SK-N-SH treated with all-trans-retinoic acid at 6 μM for 48 hours (cell line): ENCODE data around the gene LYPD4.

ENCODE experiments used
- ATAC-seq: fragments of 200-7000 bp; cut with Tn5 transposase; 3 replicates; pipeline ENCODE4 v1.9.1; 2020; ENCODE audit warnings: mild to moderate bottlenecking, moderate library complexity
- ARNTL ChIP-seq: fragments of 450-650 bp; formaldehyde crosslinking; IDR thresholded peaks from 2 replicates; pipeline ENCODE4 v1.5.0; 2020; ENCODE audit warnings: low read depth, mild to moderate bottlenecking, moderate library complexity, borderline replicate concordance
- BACH2 ChIP-seq: fragments of 250-450 bp; sonication (Bioruptor Pico); IDR thresholded peaks from 2 replicates; pipeline ENCODE4 v1.9.0; 2021; ENCODE audit warnings: mild to moderate bottlenecking, borderline replicate concordance
- CREB5 ChIP-seq: fragments of 250-450 bp; sonication (Bioruptor Pico); IDR thresholded peaks from 2 replicates; pipeline ENCODE4 v1.5.1; 2020; ENCODE audit warnings: low read depth, mild to moderate bottlenecking, moderate library complexity
- ESRRG ChIP-seq: fragments of 250-450 bp; sonication (Bioruptor Pico); IDR thresholded peaks from 2 replicates; pipeline ENCODE4 v1.6.1; 2021; ENCODE audit warnings: mild to moderate bottlenecking
- GLIS3 ChIP-seq: fragments of 250-450 bp; sonication (Bioruptor Pico); IDR thresholded peaks from 2 replicates; pipeline ENCODE4 v1.5.0; 2020; ENCODE audit warnings: mild to moderate bottlenecking, moderate library complexity
- ISL1 ChIP-seq: fragments of 250-450 bp; sonication (Bioruptor Pico); IDR thresholded peaks from 2 replicates; pipeline ENCODE4 v2.1.2; 2022; ENCODE audit warnings: mild to moderate bottlenecking, moderate library complexity
- OSR1 ChIP-seq: fragments of 250-450 bp; sonication (Bioruptor Pico); IDR thresholded peaks from 2 replicates; pipeline ENCODE4 v1.8.0; 2022; ENCODE audit warnings: moderate library complexity, mild to moderate bottlenecking, inconsistent platforms
- PPARA ChIP-seq: fragments of 250-450 bp; sonication (Bioruptor Pico); IDR thresholded peaks from 2 replicates; pipeline ENCODE4 v1.5.0; 2020; ENCODE audit warnings: mild to moderate bottlenecking, borderline replicate concordance
- RARB ChIP-seq: fragments of 250-450 bp; sonication (Bioruptor Pico); IDR thresholded peaks from 2 replicates; pipeline ENCODE4 v1.8.0; 2021; ENCODE audit warnings: mild to moderate bottlenecking, moderate library complexity
- SNAI2 ChIP-seq: fragments of 250-450 bp; sonication (Bioruptor Pico); IDR thresholded peaks from 2 replicates; pipeline ENCODE4 v1.5.0; 2020; ENCODE audit warnings: mild to moderate bottlenecking, moderate library complexity
- TCF4 ChIP-seq: fragments of 250-450 bp; sonication (Bioruptor Pico); IDR thresholded peaks from 2 replicates; pipeline ENCODE4 v1.8.0; 2021; ENCODE audit warnings: mild to moderate bottlenecking, moderate library complexity, borderline replicate concordance
- TOX ChIP-seq: fragments of 250-450 bp; sonication (Bioruptor Pico); IDR thresholded peaks from 2 replicates; pipeline ENCODE4 v1.8.0; 2021; ENCODE audit warnings: mild to moderate bottlenecking, moderate library complexity, borderline replicate concordance
- ZC3H10 ChIP-seq: fragments of 250-450 bp; sonication (Bioruptor Pico); IDR thresholded peaks from 2 replicates; pipeline ENCODE4 v1.5.1; 2021; ENCODE audit warnings: mild to moderate bottlenecking, moderate library complexity
- ZFP3 ChIP-seq: fragments of 250-450 bp; sonication (Bioruptor Pico); IDR thresholded peaks from 2 replicates; pipeline ENCODE4 v1.5.0; 2020; ENCODE audit warnings: mild to moderate bottlenecking, moderate library complexity
- ZFP30 ChIP-seq: fragments of 450-650 bp; formaldehyde crosslinking; IDR thresholded peaks from 2 replicates; pipeline ENCODE4 v1.5.0; 2022; ENCODE audit warnings: mild to moderate bottlenecking, moderate library complexity
- ZNF565 ChIP-seq: fragments of 450-650 bp; formaldehyde crosslinking; conservative IDR thresholded peaks from 2 replicates; pipeline ENCODE4 v1.5.0; 2020; ENCODE audit warnings: low read depth, mild to moderate bottlenecking, moderate library complexity
- ZNF70 ChIP-seq: fragments of 450-650 bp; formaldehyde crosslinking; IDR thresholded peaks from 2 replicates; pipeline ENCODE4 v1.5.0; 2020; ENCODE audit warnings: mild to moderate bottlenecking, moderate library complexity
- ZNF8 ChIP-seq: fragments of 450-650 bp; formaldehyde crosslinking; IDR thresholded peaks from 2 replicates; pipeline ENCODE4 v1.5.0; 2020; ENCODE audit warnings: mild to moderate bottlenecking, moderate library complexity
- TF ChIP-seq, protein P1 (sequence below): fragments of 250-450 bp; sonication (Bioruptor Pico); IDR thresholded peaks from 2 replicates; pipeline ENCODE4 v1.8.0; 2020; ENCODE audit warnings: mild to moderate bottlenecking, moderate library complexity, borderline replicate concordance
- TF ChIP-seq, protein P2 (sequence below): fragments of 250-450 bp; sonication (Bioruptor Pico); IDR thresholded peaks from 2 replicates; pipeline ENCODE4 v1.8.0; 2021; ENCODE audit warnings: low read depth, mild to moderate bottlenecking, moderate library complexity, borderline replicate concordance
- TF ChIP-seq, protein P3 (sequence below): fragments of 250-450 bp; sonication (Bioruptor Pico); IDR thresholded peaks from 2 replicates; pipeline ENCODE4 v1.5.0; 2020; ENCODE audit warnings: mild to moderate bottlenecking, moderate library complexity

Gene LYPD4

DNA sequence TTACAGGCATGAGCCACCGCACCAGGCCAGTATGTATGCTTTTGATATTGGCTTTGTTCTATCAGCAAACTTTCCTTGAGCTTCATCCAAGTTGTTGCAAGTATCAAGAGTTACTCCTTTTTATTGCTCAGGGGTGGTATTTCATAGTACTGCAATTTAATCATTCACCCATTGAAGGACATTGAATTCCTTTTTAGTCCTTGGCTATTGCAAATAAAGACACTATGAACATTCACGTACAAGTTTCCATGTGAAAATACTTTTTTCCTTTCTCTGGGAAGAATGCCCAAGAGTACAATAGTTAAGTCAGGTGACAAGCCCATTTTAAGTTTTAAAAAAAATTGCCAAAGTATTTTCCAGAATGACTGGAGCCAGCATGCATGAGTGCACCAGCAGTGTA, 27.7 kb downstream of the LYPD4 start:
- no peak for ATAC-seq
- TF ChIP-seq ISL1, result no peak
- TF ChIP-seq, protein P1, sequence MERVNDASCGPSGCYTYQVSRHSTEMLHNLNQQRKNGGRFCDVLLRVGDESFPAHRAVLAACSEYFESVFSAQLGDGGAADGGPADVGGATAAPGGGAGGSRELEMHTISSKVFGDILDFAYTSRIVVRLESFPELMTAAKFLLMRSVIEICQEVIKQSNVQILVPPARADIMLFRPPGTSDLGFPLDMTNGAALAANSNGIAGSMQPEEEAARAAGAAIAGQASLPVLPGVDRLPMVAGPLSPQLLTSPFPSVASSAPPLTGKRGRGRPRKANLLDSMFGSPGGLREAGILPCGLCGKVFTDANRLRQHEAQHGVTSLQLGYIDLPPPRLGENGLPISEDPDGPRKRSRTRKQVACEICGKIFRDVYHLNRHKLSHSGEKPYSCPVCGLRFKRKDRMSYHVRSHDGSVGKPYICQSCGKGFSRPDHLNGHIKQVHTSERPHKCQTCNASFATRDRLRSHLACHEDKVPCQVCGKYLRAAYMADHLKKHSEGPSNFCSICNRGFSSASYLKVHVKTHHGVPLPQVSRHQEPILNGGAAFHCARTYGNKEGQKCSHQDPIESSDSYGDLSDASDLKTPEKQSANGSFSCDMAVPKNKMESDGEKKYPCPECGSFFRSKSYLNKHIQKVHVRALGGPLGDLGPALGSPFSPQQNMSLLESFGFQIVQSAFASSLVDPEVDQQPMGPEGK (CRISPR knock-in tag), result no peak
- no peak for TF ChIP-seq SNAI2 (CRISPR knock-in tag)
- no peak for TF ChIP-seq ZFP3 (CRISPR knock-in tag)
- TF ChIP-seq ZNF70 (CRISPR knock-in tag), result no peak
- TF ChIP-seq, protein P2, sequence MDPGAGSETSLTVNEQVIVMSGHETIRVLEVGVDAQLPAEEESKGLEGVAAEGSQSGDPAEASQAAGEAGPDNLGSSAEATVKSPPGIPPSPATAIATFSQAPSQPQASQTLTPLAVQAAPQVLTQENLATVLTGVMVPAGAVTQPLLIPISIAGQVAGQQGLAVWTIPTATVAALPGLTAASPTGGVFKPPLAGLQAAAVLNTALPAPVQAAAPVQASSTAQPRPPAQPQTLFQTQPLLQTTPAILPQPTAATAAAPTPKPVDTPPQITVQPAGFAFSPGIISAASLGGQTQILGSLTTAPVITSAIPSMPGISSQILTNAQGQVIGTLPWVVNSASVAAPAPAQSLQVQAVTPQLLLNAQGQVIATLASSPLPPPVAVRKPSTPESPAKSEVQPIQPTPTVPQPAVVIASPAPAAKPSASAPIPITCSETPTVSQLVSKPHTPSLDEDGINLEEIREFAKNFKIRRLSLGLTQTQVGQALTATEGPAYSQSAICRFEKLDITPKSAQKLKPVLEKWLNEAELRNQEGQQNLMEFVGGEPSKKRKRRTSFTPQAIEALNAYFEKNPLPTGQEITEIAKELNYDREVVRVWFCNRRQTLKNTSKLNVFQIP (CRISPR knock-in tag), result no peak

DNA sequence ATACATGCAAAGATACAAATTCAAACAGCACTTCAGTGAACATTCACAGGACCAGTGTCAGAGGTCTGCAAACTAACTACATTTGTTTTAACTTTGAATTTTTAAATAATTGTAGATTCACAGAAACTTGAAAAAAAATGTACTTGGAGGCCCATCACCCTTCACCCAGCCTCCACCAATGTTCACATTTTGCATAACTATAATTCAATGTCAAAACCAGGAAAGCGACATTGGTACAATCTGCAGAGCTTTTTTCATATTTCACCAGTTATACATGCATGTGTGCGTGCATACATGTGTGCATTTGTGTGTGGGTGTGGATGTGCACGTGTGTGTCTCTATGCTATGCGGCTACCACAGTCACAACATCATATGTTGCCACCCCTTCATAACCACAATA, 29.2 kb downstream of the LYPD4 start:
- ATAC-seq, result no peak

DNA sequence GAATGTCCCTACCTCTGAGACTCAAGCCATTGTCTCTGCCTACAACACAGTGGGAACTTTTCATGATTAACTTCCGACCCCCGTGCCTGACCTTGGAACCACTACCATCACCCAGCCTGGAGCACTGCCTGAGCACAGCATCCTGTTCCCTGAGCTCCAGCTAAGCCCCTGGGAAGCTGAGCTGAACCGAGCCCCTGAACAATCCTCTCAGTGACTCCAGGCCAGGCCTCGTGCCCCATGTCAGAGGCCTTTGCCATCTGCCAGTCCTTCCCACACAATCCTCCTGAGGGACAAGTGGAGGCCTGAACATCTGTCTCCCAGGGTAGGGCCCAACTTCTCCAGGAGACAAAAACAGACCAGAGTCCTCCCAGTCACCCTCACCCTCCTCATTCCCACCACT, 30.6 kb downstream of the LYPD4 start:
- ATAC-seq, result no peak
- TF ChIP-seq TOX (CRISPR knock-in tag) (no peak), ISL1 (no peak), TCF4 (no peak), PPARA (no peak), ZFP30 (CRISPR knock-in tag) (no peak), ZC3H10 (no peak), BACH2 (no peak), ZFP3 (CRISPR knock-in tag) (no peak), ESRRG (CRISPR knock-in tag) (no peak), ZNF8 (CRISPR knock-in tag) (no peak), ZNF565 (CRISPR knock-in tag) (no peak), OSR1 (CRISPR knock-in tag) (no peak), ZNF70 (CRISPR knock-in tag) (no peak), ARNTL (CRISPR knock-in tag) (no peak), SNAI2 (CRISPR knock-in tag) (no peak), GLIS3 (CRISPR knock-in tag) (no peak), CREB5 (no peak)
- TF ChIP-seq, protein P2 (CRISPR knock-in tag), result no peak
- TF ChIP-seq, protein P1 (CRISPR knock-in tag), result no peak

More for the DNA sequence above, 29.2 kb downstream of the LYPD4 start:
- TF ChIP-seq ZNF8 (CRISPR knock-in tag), result no peak
- no peak for TF ChIP-seq RARB
- no peak for TF ChIP-seq ZFP3 (CRISPR knock-in tag)
- TF ChIP-seq, protein P3, sequence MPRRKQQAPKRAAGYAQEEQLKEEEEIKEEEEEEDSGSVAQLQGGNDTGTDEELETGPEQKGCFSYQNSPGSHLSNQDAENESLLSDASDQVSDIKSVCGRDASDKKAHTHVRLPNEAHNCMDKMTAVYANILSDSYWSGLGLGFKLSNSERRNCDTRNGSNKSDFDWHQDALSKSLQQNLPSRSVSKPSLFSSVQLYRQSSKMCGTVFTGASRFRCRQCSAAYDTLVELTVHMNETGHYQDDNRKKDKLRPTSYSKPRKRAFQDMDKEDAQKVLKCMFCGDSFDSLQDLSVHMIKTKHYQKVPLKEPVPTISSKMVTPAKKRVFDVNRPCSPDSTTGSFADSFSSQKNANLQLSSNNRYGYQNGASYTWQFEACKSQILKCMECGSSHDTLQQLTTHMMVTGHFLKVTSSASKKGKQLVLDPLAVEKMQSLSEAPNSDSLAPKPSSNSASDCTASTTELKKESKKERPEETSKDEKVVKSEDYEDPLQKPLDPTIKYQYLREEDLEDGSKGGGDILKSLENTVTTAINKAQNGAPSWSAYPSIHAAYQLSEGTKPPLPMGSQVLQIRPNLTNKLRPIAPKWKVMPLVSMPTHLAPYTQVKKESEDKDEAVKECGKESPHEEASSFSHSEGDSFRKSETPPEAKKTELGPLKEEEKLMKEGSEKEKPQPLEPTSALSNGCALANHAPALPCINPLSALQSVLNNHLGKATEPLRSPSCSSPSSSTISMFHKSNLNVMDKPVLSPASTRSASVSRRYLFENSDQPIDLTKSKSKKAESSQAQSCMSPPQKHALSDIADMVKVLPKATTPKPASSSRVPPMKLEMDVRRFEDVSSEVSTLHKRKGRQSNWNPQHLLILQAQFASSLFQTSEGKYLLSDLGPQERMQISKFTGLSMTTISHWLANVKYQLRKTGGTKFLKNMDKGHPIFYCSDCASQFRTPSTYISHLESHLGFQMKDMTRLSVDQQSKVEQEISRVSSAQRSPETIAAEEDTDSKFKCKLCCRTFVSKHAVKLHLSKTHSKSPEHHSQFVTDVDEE (CRISPR knock-in tag), result no peak
- TF ChIP-seq OSR1 (CRISPR knock-in tag), result no peak
- TF ChIP-seq SNAI2 (CRISPR knock-in tag), result no peak
- no peak for TF ChIP-seq TCF4
- no peak for TF ChIP-seq CREB5
- TF ChIP-seq BACH2, result no peak
- no peak for TF ChIP-seq ZC3H10
